Gastrocnemius medialis (tissue), 4 donors: Measurements from ENCODE around the gene SSNA1. TPM values are rescaled to one million over a fixed set of nuclear protein-coding genes. Genes with fewer than 3 reads are reported as not detected.

Source experiments
- ATAC-seq, 2 donors: fragments of 150-250 bp; one replicate each; pipeline ENCODE4 v1.9.1; 2016
- DNase-seq, 2 donors: peaks; one replicate each; pipeline ENCODE4 v3.0.0-alpha.2; 2019
- H3K27ac ChIP-seq, 4 donors: fragments of 200-600 bp; sonication (generic); 1 replicate in 1 of 4; 2 replicates in 3 of 4; pipeline ENCODE4 v1.5.1; 2016 to 2018; ENCODE audit warnings: mild to moderate bottlenecking in 2 of 4, moderate library complexity in 1 of 4
- H3K27me3 ChIP-seq, 3 donors: fragments of 200-600 bp; sonication (generic) in 2 of 3; 1 replicate in 1 of 3; 2 replicates in 2 of 3; pipeline versions ENCODE4 v1.5.1 to v1.6.0; 2016 to 2019; ENCODE audit warnings: mild to moderate bottlenecking in 1 of 3, moderate library complexity in 1 of 3
- H3K36me3 ChIP-seq, 2 donors: fragments of 200-600 bp; sonication (generic) in 1 of 2; one replicate each; pipeline ENCODE4 v1.5.1; 2017 to 2018
- H3K4me1 ChIP-seq, 2 donors: fragments of 200-600 bp; sonication (generic) in 1 of 2; one replicate each; pipeline ENCODE4 v1.5.1; 2016 to 2017; ENCODE audit warnings: mild to moderate bottlenecking in 2 of 2
- H3K4me3 ChIP-seq, 4 donors: fragments of 200-600 bp; sonication (generic) in 3 of 4; 1 replicate in 1 of 4; 2 replicates in 3 of 4; pipeline ENCODE4 v1.5.1; 2016 to 2019; ENCODE audit warnings: mild to moderate bottlenecking in 2 of 4
- H3K9me3 ChIP-seq, 3 donors: fragments of 200-600 bp; sonication (generic) in 2 of 3; 1 replicate in 1 of 3; 2 replicates in 2 of 3; pipeline ENCODE4 v1.5.1; 2016 to 2019
- CTCF ChIP-seq, 5 experiments: fragments of 450-650 bp in 3 of 5; fragments of 200-600 bp in 2 of 5; sonication (generic) in 2 of 5; IDR thresholded peaks in 4 of 5; conservative IDR thresholded peaks in 1 of 5; 1 replicate in 4 of 5; 2 replicates in 1 of 5; pipeline ENCODE4 v1.5.1; 2016 to 2019; ENCODE audit warnings: antibody characterized with exemption in 5 of 5, mild to moderate bottlenecking in 3 of 5, moderate library complexity in 3 of 5
- POLR2A ChIP-seq, 2 donors: fragments of 450-650 bp; IDR thresholded peaks; one replicate each; pipeline ENCODE4 v1.6.1; 2017; ENCODE audit warnings: antibody characterized with exemption in 2 of 2, mild to moderate bottlenecking in 2 of 2, moderate library complexity in 2 of 2
- in situ Hi-C, 4 donors: fragments of 200-750 bp; cut with MboI; loops; one replicate each; pipeline versions ENCODE4 v1.15.0 to v1.8.0; 2017; ENCODE audit warnings: low sequenced_read_pairs in 4 of 4
- intact Hi-C: fragments of 100-400 bp; cut with DNase I; formaldehyde crosslinking; loops from one replicate; pipeline ENCODE4 v1.15.1; 2023; ENCODE audit warnings: low total_unique reads
- total RNA-seq, 4 donors: library from RNA; depleted of rRNA; stranded (reverse); fragments of >200 nt; gene quantifications; one replicate each; pipeline versions ENCODE4 v1.1.0 to v1.2.3, GENCODE V29; 2016

SSNA1 gene
- total RNA-seq, 4 donors from 2014 or later, result 73.3 to 164 (median 94.4) TPM

- no peak for ATAC-seq
- Histone ChIP-seq H3K9me3 (no peaks in the 10 kb centered on the region), H3K27ac (no peak overlapping the region), H3K27me3 (peaks cover 12 to 39% (median 19%) of the 10 kb centered on the region in 3 donors), H3K36me3 (no peaks in the 10 kb centered on the region), H3K4me3 (no peak overlapping the region), H3K4me1 (peaks cover 32 to 39% of the 10 kb centered on the region in 2 donors)
- DNase-seq, result no peak
- in situ Hi-C loops, result loop anchor here in 2 of 4 donors (10.0 kb wide), 1 partner anchor 119 kb away; the partner anchor contains the start of gene DPP7 (in 2 of the 2)
- TF ChIP-seq POLR2A (IDR thresholded peaks at IDR 0.05) (no peak), CTCF (IDR thresholded peaks at IDR 0.05 in 4 of 5, conservative IDR thresholded peaks at IDR 0.05 in 1 of 5) (no peak)
- intact Hi-C loops, result loop anchor here (10.0 kb wide), 1 partner anchor 449 kb away; no protein-coding TSS in a partner anchor
Observed at GRCh38 chr9:137234055-137234697, 45.7 kb downstream of the SSNA1 start.

- H3K36me3 ChIP-seq, result no peaks in the 10 kb centered on the region
- DNase-seq (no peak), ATAC-seq (no peak)
- intact Hi-C loops (loop anchor here (10.0 kb wide), 1 partner anchor 450 kb away; no protein-coding TSS in a partner anchor), in situ Hi-C loops (loop anchor here in 2 of 4 donors (10.0 kb wide), 1 partner anchor 120 kb away; the partner anchor contains the start of gene DPP7 (in 2 of the 2))
- H3K27me3 ChIP-seq, result peaks cover 5 to 32% (median 13%) of the 10 kb centered on the region in 3 donors
- H3K4me1 ChIP-seq, result peaks cover 38 to 45% of the 10 kb centered on the region in 2 donors
- no peak overlapping the region for H3K27ac ChIP-seq
- no peak for TF ChIP-seq CTCF (IDR thresholded peaks at IDR 0.05 in 4 of 5, conservative IDR thresholded peaks at IDR 0.05 in 1 of 5)
- TF ChIP-seq POLR2A (IDR thresholded peaks at IDR 0.05), result no peak
- H3K4me3 ChIP-seq, result no peak overlapping the region
- no peaks in the 10 kb centered on the region for H3K9me3 ChIP-seq
Observed at GRCh38 chr9:137234758-137235423, 46.4 kb downstream of the SSNA1 start.

- TF ChIP-seq POLR2A (IDR thresholded peaks at IDR 0.05) (no peak), CTCF (IDR thresholded peaks at IDR 0.05 in 4 of 5, conservative IDR thresholded peaks at IDR 0.05 in 1 of 5) (no peak)
- H3K27me3 ChIP-seq, result peaks cover 3 to 25% (median 6%) of the 10 kb centered on the region in 3 donors
- H3K9me3 ChIP-seq, result no peaks in the 10 kb centered on the region
- DNase-seq, result no peak
- no peak overlapping the region for H3K27ac ChIP-seq
- no peaks in the 10 kb centered on the region for H3K36me3 ChIP-seq
- ATAC-seq, result no peak
- in situ Hi-C loops (loop anchor here in 2 of 4 donors (10.0 kb wide), 1 partner anchor 121 kb away; the partner anchor contains the start of gene DPP7 (in 2 of the 2)), intact Hi-C loops (loop anchor here (2.0 to 10.0 kb wide), 2 partner anchors 27 to 451 kb away; no protein-coding TSS in a partner anchor)
- peak overlapping the region; percentile 34 to 50 (median 41) for H3K4me3 ChIP-seq
- H3K4me1 ChIP-seq, result peaks cover 38 to 47% of the 10 kb centered on the region in 2 donors
Observed at GRCh38 chr9:137235424-137236237, 47.2 kb downstream of the SSNA1 start.

- Histone ChIP-seq H3K4me3 (peak overlapping the region; percentile 34 to 50 (median 41)), H3K9me3 (no peaks in the 10 kb centered on the region), H3K4me1 (peaks cover 38 to 47% of the 10 kb centered on the region in 2 donors), H3K36me3 (no peaks in the 10 kb centered on the region), H3K27me3 (peaks cover 0 to 19% (median 0%) of the 10 kb centered on the region in 3 donors), H3K27ac (peak overlapping the region; percentile 63 to 79 (median 78))
- intact Hi-C loops (loop anchor here (2.0 to 10.0 kb wide), 2 partner anchors 26 to 452 kb away; no protein-coding TSS in a partner anchor), in situ Hi-C loops (loop anchor here in 2 of 4 donors (10.0 kb wide), 1 partner anchor 122 kb away; the partner anchor contains the start of gene DPP7 (in 2 of the 2))
- ATAC-seq (peak; percentile 17 to 27), DNase-seq (peak; percentile 76 to 85)
- TF ChIP-seq CTCF (IDR thresholded peaks at IDR 0.05 in 4 of 5, conservative IDR thresholded peaks at IDR 0.05 in 1 of 5) (peak; percentile 98 to 100 (median 99)), POLR2A (IDR thresholded peaks at IDR 0.05) (no peak)
Observed at GRCh38 chr9:137236238-137236935, 47.9 kb downstream of the SSNA1 start.
